IMR-90 (cell line): Measurements from ENCODE around the gene TROAP. TPM values are rescaled to one million over a fixed set of nuclear protein-coding genes. Genes with fewer than 3 reads are reported as not detected.

Experiments
- ATAC-seq: fragments of 200-7000 bp; cut with Tn5 transposase; 2 replicates; pipeline ENCODE4 v1.9.1; 2020; ENCODE audit warnings: low read depth, mild to moderate bottlenecking, moderate library complexity
- BruUV-seq: library from RNA; stranded (reverse); fragments of 400-500 nt; replicated peaks from 2 replicates; lab custom pipeline; 2021; lab: Mats Ljungman, UMichigan
- CTCF ChIA-PET: fragments of 300-600 bp; formaldehyde crosslinking; extraction: SDS; loops from one replicate; lab custom pipeline; 2021; ENCODE audit warnings: antibody characterized with exemption; lab: Yijun Ruan, JAX
- POLR2A ChIA-PET: fragments of 300-600 bp; sonication (Branson Sonifier 250); formaldehyde crosslinking; loops from one replicate; lab custom pipeline; 2022; ENCODE audit warnings: antibody characterized with exemption; ENCODE audit not compliant: unreplicated experiment; lab: Charles Lee
- DNase-seq: peaks from one replicate; pipeline ENCODE4 v3.0.0; 2013
- H2AFZ ChIP-seq: replicated peaks from 2 replicates; pipeline ENCODE3; 2013; ENCODE audit warnings: low read length, mild to moderate bottlenecking; ENCODE audit not compliant: poor library complexity
- H2AK5ac ChIP-seq: 2 replicates; pipeline ENCODE4 v1.6.1; 2013; ENCODE audit warnings: low read depth, low read length, inconsistent platforms
- H2AK9ac ChIP-seq: replicated peaks from 2 replicates; pipeline ENCODE3; 2013; ENCODE audit warnings: mild to moderate bottlenecking, low read depth, low read length, moderate library complexity; ENCODE audit not compliant: poor library complexity
- H2BK120ac ChIP-seq: 2 replicates; pipeline ENCODE4 v1.6.1; 2013; ENCODE audit warnings: low read depth, low read length, inconsistent platforms
- H2BK15ac ChIP-seq: 3 replicates; pipeline ENCODE4 v1.6.1; 2013; ENCODE audit warnings: low read depth, low read length, inconsistent platforms
- H2BK20ac ChIP-seq: 2 replicates; pipeline ENCODE4 v1.6.1; 2013; ENCODE audit warnings: low read depth, mild to moderate bottlenecking, inconsistent platforms, low read length, moderate library complexity
- H2BK5ac ChIP-seq: 2 replicates; pipeline ENCODE4 v1.6.1; 2013; ENCODE audit warnings: mild to moderate bottlenecking, low read depth, low read length, inconsistent platforms; ENCODE audit not compliant: poor library complexity, severe bottlenecking
- H3K14ac ChIP-seq: replicated peaks from 2 replicates; pipeline ENCODE4 v1.6.1; 2013; ENCODE audit warnings: low read depth, low read length, inconsistent platforms
- H3K18ac ChIP-seq: 2 replicates; pipeline ENCODE4 v1.6.1; 2013; ENCODE audit warnings: low read depth, low read length, control low read depth
- H3K23ac ChIP-seq: 2 replicates; pipeline ENCODE4 v1.6.1; 2013; ENCODE audit warnings: low read depth, low read length, inconsistent platforms
- H3K27ac ChIP-seq: 2 replicates; pipeline ENCODE4 v1.5.1; 2013; ENCODE audit warnings: mild to moderate bottlenecking, control low read depth, low read length; ENCODE audit not compliant: insufficient read depth
- H3K27me3 ChIP-seq: 2 replicates; pipeline ENCODE4 v1.6.1; 2013; ENCODE audit warnings: low read length; ENCODE audit not compliant: control insufficient read depth, insufficient read depth
- H3K36me3 ChIP-seq: 2 replicates; pipeline ENCODE4 v1.6.1; 2013; ENCODE audit warnings: low read length, mixed read lengths; ENCODE audit not compliant: control insufficient read depth, insufficient read depth
- H3K4ac ChIP-seq: 2 replicates; pipeline ENCODE4 v1.6.1; 2013; ENCODE audit warnings: low read depth, low read length, inconsistent platforms
- H3K4me1 ChIP-seq: 2 replicates; pipeline ENCODE4 v1.6.1; 2013; ENCODE audit warnings: low read length, mixed read lengths; ENCODE audit not compliant: control insufficient read depth, insufficient read depth
- H3K4me2 ChIP-seq: 2 replicates; pipeline ENCODE4 v1.6.1; 2013; ENCODE audit warnings: low read depth, mild to moderate bottlenecking, control low read depth, low read length, moderate library complexity
- H3K4me3 ChIP-seq: 2 replicates; pipeline ENCODE4 v1.5.1; 2013; ENCODE audit warnings: low read depth, mild to moderate bottlenecking, control low read depth, low read length, moderate library complexity; ENCODE audit not compliant: insufficient read depth
- H3K56ac ChIP-seq: 2 replicates; pipeline ENCODE4 v1.6.1; 2013; ENCODE audit warnings: low read length, inconsistent platforms; ENCODE audit not compliant: insufficient read depth; ENCODE audit errors: extremely low read depth
- H3K79me1 ChIP-seq, 2 experiments: 2 replicates each; pipeline ENCODE4 v1.6.1; 2013; ENCODE audit warnings: low read length in 2 of 2, inconsistent platforms in 1 of 2, low read depth in 1 of 2
- H3K9ac ChIP-seq: 2 replicates; pipeline ENCODE4 v1.6.1; 2013; ENCODE audit warnings: low read depth, low read length, control low read depth
- H3K9me1 ChIP-seq: 2 replicates; pipeline ENCODE4 v1.6.1; 2013; ENCODE audit warnings: low read length, inconsistent platforms; ENCODE audit not compliant: insufficient read depth
- H3K9me3 ChIP-seq: 2 replicates; pipeline ENCODE4 v1.6.1; 2013; ENCODE audit warnings: low read length; ENCODE audit not compliant: control insufficient read depth, insufficient read depth
- H4K20me1 ChIP-seq: 2 replicates; pipeline ENCODE4 v1.6.1; 2013; ENCODE audit warnings: low read length, inconsistent platforms; ENCODE audit not compliant: insufficient read depth
- H4K5ac ChIP-seq: 2 replicates; pipeline ENCODE4 v1.6.1; 2013; ENCODE audit warnings: mild to moderate bottlenecking, low read depth, low read length, control low read depth
- H4K8ac ChIP-seq, 2 experiments: 2 replicates each; pipeline ENCODE4 v1.6.1; 2013; ENCODE audit warnings: low read depth in 2 of 2, low read length in 2 of 2, control low read depth in 1 of 2, inconsistent platforms in 1 of 2
- H4K91ac ChIP-seq: 2 replicates; pipeline ENCODE4 v1.6.1; 2013; ENCODE audit warnings: low read depth, low read length, inconsistent platforms; ENCODE audit not compliant: insufficient read depth
- BHLHE40 ChIP-seq: fragments of 150-350 bp; IDR thresholded peaks from 2 replicates; pipeline ENCODE4 v1.6.1; 2016; ENCODE audit warnings: mild to moderate bottlenecking, low read depth, low read length
- FOS ChIP-seq: fragments of 150-350 bp; IDR thresholded peaks from 2 replicates; pipeline ENCODE4 v1.6.1; 2016; ENCODE audit warnings: low read depth, low read length
- MAFK ChIP-seq: IDR thresholded peaks from 2 replicates; pipeline ENCODE4 v1.6.1; 2012; ENCODE audit warnings: low read depth, low read length, improper control_type of control experiment
- MXI1 ChIP-seq: IDR thresholded peaks from 2 replicates; pipeline ENCODE4 v1.6.1; 2012; ENCODE audit warnings: low read depth, mild to moderate bottlenecking, low read length, moderate library complexity, borderline replicate concordance
- NFE2L2 ChIP-seq: fragments of 150-350 bp; IDR thresholded peaks from 2 replicates; pipeline ENCODE4 v1.6.1; 2016; ENCODE audit warnings: low read depth, mild to moderate bottlenecking, low read length
- POLR2A ChIP-seq: IDR thresholded peaks from 2 replicates; pipeline ENCODE4 v1.6.1; 2012; ENCODE audit warnings: mild to moderate bottlenecking, low read depth, low read length
- RCOR1 ChIP-seq: IDR thresholded peaks from 2 replicates; pipeline ENCODE4 v1.6.1; 2012; ENCODE audit warnings: mild to moderate bottlenecking, low read length, improper control_type of control experiment; ENCODE audit not compliant: insufficient replicate concordance
- WGBS, 2 experiments: methylation state at CpG; one replicate each; pipeline versions ENCODE4 v1.1.5 to v1.1.7; 2013; ENCODE audit warnings: missing lambda C conversion rate in 2 of 2; ENCODE audit not compliant: insufficient read length in 1 of 2; ENCODE audit errors: extremely low coverage in 2 of 2; 5-methylcytosine and 5-hydroxymethylcytosine counted together
- dilution Hi-C: fragments of 300-500 bp; cut with HindIII; formaldehyde crosslinking; loops from one replicate; pipeline ENCODE4 v1.14.3; 2018; ENCODE audit warnings: low sequenced_read_pairs; ENCODE audit not compliant: unreplicated experiment
- in situ Hi-C: fragments of 300-500 bp; cut with MboI; formaldehyde crosslinking; loops from 3 replicates; pipeline ENCODE4 v1.14.3; 2019; ENCODE audit warnings: low sequenced_read_pairs, inconsistent platforms, mixed read lengths
- intact Hi-C: fragments of 100-400 bp; cut with micrococcal nuclease; formaldehyde crosslinking; loops from 2 replicates; pipeline ENCODE4 v1.10.0; 2022
- polyA plus RNA-seq, 3 experiments: library from polyadenylated mRNA; depleted of rRNA; stranded (reverse); fragments of >200 nt; gene quantifications; 2 replicates each; pipeline ENCODE4 v1.2.3, GENCODE V29; 2012; ENCODE audit warnings: low replicate concordance in 1 of 3
- total RNA-seq: library from RNA; depleted of rRNA; stranded (reverse); fragments of >200 nt; gene quantifications from 2 replicates; pipeline ENCODE4 v1.2.3, GENCODE V29; 2012
- TF ChIP-seq, protein P1 (sequence below): fragments of 150-350 bp; IDR thresholded peaks from 2 replicates; pipeline ENCODE4 v1.6.1; 2016; ENCODE audit warnings: low read depth, mild to moderate bottlenecking, low read length, moderate library complexity, borderline replicate concordance

Gene TROAP
- total and polyA plus RNA-seq, 2 of the 4 experiments (the other 2 are of a cell fraction), result 21.5 to 29.3 TPM

DNA sequence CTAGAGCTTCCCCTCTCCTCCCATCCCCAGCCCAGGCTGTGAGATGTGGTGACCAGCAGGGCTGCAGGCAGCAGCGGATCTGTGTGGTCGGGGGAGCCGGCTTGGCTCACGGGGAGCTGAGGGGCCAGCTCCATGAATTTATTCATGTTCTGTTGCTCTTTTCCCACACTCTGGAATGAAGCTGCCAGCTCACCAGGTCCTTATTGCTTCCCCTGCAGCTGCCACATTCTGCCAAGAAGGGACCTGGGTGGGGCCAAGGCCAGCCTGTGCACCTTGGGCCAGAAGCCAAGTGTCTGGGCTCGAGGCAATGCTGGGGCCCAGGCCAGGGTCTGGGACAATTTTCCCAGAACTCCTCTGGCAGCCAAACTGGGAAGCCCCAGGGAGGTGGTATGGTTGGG is 16.4 kb downstream of the TROAP start:
- intact Hi-C loops (no loop called here), dilution Hi-C loops (no loop called here), in situ Hi-C loops (no loop called here)
- BruUV-seq, result no TSS peak
- no peak overlapping the region for H3K56ac ChIP-seq
- no peak overlapping the region for H2BK15ac ChIP-seq
- ATAC-seq, result no peak
- no peak overlapping the region for H3K9ac ChIP-seq
- no peak for TF ChIP-seq FOS
- TF ChIP-seq, protein P1, sequence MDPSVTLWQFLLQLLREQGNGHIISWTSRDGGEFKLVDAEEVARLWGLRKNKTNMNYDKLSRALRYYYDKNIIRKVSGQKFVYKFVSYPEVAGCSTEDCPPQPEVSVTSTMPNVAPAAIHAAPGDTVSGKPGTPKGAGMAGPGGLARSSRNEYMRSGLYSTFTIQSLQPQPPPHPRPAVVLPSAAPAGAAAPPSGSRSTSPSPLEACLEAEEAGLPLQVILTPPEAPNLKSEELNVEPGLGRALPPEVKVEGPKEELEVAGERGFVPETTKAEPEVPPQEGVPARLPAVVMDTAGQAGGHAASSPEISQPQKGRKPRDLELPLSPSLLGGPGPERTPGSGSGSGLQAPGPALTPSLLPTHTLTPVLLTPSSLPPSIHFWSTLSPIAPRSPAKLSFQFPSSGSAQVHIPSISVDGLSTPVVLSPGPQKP, result no peak
- TF ChIP-seq RCOR1, result no peak
- TF ChIP-seq POLR2A, result no peak
- no peak for TF ChIP-seq MXI1
- TF ChIP-seq BHLHE40, result no peak
- TF ChIP-seq NFE2L2, result no peak
- no peak for TF ChIP-seq MAFK
- H3K27ac ChIP-seq, result no peak overlapping the region
- WGBS, 2 experiments, result 40% methylated on average over 3 of the region's 5 CpGs; no CpG with 5 or more reads in 1 of the 2 experiments
- ChIA-PET CTCF (interaction anchor here (0.6 to 0.9 kb wide), 2 partner anchors 8 to 21 kb away, joined by 5 to 10 read pairs; partner anchors contain the start of gene DNAJC22), POLR2A (no interaction called here)
- H3K27me3 ChIP-seq, result peaks cover 89% of the 10 kb centered on the region
- peaks cover 5% of the 10 kb centered on the region; the same call in 1 of the 2 replicates for H3K4me1 ChIP-seq
- no peak overlapping the region for H2AK9ac ChIP-seq
- no peak overlapping the region for H3K23ac ChIP-seq
- no peak overlapping the region for H3K4me2 ChIP-seq
- no peak overlapping the region for H4K8ac ChIP-seq
- no peak overlapping the region for H2BK20ac ChIP-seq
- peaks cover 5% of the 10 kb centered on the region; the same call in 1 of the 2 replicates for H3K9me1 ChIP-seq
- no peak overlapping the region for H2AFZ ChIP-seq
- no peak overlapping the region for H3K14ac ChIP-seq
- H2BK5ac ChIP-seq, result no peak overlapping the region
- H3K79me1 ChIP-seq, result no peaks in the 10 kb centered on the region
- no peak for DNase-seq
- no peak overlapping the region for H3K4me3 ChIP-seq
- no peak overlapping the region for H3K18ac ChIP-seq
- H4K91ac ChIP-seq, result no peak overlapping the region
- no peak overlapping the region for H2AK5ac ChIP-seq
- no peak overlapping the region for H3K4ac ChIP-seq
- 0 out of 2 replicates have a peak, but pooled peaks cover 5% of the 10 kb centered on the region for H4K20me1 ChIP-seq
- H3K36me3 ChIP-seq, result no peaks in the 10 kb centered on the region
- no peak overlapping the region for H4K5ac ChIP-seq
- H2BK120ac ChIP-seq, result no peak overlapping the region
- H3K9me3 ChIP-seq, result no peaks in the 10 kb centered on the region
